ENCODE results near the gene BTF3L4. TPM values are rescaled to one million over a fixed set of nuclear protein-coding genes. Genes with fewer than 3 reads are reported as not detected.

The BTF3L4 gene
- total and polyA plus RNA-seq, 2 experiments from 2014 or later = 112 to 154 TPM

DNA sequence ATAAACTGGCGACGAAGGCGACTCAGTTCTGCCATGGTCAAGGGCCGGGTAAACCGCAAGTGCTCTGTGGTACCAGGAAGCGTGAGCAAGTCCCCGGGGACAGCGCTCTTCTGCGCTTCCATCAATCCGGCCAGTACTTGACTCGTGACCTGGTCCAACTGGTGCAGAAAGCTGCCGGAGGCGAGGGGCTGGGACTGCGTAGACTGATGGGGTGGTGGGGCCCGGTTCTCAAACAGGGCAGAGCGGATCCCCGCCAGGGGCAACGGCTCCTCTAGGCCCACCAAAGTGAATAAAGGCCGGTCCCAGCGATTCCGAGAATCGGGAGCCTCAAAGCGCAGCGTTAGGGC, 23.3 kb upstream of the BTF3L4 start:
- Mint-ChIP-seq H3K36me3 (ENCODE audit: low read depth) (peaks cover 27% of the 10 kb centered on the region), H3K4me1 (peaks cover 18% of the 10 kb centered on the region), H3K9me3 (no peaks in the 10 kb centered on the region), H3K27me3 (ENCODE audit: insufficient read depth, low read depth, poor library complexity) (peaks cover 3% of the 10 kb centered on the region), H3K27ac (peak overlapping the region; percentile 59; the same call in 1 of the 2 replicates), H3K4me3 (peak overlapping the region; percentile 91)
- H3K9me2 ChIP-seq (ENCODE audit: insufficient read depth) = no peaks in the 10 kb centered on the region
- H3K27ac ChIP-seq (ENCODE audit: low read depth) = peak overlapping the region; percentile 57
- H3K4me3 ChIP-seq = peak overlapping the region; percentile 78
- peaks cover 14% of the 10 kb centered on the region for H4K20me1 ChIP-seq (replicated peaks; ENCODE audit: insufficient read depth)
- peaks cover 3% of the 10 kb centered on the region; the same call in 1 of the 2 replicates for H3K36me3 ChIP-seq (ENCODE audit: insufficient read depth)
- peaks cover 15% of the 10 kb centered on the region for H3K4me1 ChIP-seq (ENCODE audit: insufficient read depth)
- peak; percentile 72 for ATAC-seq
- TF ChIP-seq, protein P1, sequence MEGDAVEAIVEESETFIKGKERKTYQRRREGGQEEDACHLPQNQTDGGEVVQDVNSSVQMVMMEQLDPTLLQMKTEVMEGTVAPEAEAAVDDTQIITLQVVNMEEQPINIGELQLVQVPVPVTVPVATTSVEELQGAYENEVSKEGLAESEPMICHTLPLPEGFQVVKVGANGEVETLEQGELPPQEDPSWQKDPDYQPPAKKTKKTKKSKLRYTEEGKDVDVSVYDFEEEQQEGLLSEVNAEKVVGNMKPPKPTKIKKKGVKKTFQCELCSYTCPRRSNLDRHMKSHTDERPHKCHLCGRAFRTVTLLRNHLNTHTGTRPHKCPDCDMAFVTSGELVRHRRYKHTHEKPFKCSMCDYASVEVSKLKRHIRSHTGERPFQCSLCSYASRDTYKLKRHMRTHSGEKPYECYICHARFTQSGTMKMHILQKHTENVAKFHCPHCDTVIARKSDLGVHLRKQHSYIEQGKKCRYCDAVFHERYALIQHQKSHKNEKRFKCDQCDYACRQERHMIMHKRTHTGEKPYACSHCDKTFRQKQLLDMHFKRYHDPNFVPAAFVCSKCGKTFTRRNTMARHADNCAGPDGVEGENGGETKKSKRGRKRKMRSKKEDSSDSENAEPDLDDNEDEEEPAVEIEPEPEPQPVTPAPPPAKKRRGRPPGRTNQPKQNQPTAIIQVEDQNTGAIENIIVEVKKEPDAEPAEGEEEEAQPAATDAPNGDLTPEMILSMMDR (conservative IDR thresholded peaks at IDR 0.05; ENCODE audit: low read depth in 2 of 2) = no peak
- TF ChIP-seq, protein P2, sequence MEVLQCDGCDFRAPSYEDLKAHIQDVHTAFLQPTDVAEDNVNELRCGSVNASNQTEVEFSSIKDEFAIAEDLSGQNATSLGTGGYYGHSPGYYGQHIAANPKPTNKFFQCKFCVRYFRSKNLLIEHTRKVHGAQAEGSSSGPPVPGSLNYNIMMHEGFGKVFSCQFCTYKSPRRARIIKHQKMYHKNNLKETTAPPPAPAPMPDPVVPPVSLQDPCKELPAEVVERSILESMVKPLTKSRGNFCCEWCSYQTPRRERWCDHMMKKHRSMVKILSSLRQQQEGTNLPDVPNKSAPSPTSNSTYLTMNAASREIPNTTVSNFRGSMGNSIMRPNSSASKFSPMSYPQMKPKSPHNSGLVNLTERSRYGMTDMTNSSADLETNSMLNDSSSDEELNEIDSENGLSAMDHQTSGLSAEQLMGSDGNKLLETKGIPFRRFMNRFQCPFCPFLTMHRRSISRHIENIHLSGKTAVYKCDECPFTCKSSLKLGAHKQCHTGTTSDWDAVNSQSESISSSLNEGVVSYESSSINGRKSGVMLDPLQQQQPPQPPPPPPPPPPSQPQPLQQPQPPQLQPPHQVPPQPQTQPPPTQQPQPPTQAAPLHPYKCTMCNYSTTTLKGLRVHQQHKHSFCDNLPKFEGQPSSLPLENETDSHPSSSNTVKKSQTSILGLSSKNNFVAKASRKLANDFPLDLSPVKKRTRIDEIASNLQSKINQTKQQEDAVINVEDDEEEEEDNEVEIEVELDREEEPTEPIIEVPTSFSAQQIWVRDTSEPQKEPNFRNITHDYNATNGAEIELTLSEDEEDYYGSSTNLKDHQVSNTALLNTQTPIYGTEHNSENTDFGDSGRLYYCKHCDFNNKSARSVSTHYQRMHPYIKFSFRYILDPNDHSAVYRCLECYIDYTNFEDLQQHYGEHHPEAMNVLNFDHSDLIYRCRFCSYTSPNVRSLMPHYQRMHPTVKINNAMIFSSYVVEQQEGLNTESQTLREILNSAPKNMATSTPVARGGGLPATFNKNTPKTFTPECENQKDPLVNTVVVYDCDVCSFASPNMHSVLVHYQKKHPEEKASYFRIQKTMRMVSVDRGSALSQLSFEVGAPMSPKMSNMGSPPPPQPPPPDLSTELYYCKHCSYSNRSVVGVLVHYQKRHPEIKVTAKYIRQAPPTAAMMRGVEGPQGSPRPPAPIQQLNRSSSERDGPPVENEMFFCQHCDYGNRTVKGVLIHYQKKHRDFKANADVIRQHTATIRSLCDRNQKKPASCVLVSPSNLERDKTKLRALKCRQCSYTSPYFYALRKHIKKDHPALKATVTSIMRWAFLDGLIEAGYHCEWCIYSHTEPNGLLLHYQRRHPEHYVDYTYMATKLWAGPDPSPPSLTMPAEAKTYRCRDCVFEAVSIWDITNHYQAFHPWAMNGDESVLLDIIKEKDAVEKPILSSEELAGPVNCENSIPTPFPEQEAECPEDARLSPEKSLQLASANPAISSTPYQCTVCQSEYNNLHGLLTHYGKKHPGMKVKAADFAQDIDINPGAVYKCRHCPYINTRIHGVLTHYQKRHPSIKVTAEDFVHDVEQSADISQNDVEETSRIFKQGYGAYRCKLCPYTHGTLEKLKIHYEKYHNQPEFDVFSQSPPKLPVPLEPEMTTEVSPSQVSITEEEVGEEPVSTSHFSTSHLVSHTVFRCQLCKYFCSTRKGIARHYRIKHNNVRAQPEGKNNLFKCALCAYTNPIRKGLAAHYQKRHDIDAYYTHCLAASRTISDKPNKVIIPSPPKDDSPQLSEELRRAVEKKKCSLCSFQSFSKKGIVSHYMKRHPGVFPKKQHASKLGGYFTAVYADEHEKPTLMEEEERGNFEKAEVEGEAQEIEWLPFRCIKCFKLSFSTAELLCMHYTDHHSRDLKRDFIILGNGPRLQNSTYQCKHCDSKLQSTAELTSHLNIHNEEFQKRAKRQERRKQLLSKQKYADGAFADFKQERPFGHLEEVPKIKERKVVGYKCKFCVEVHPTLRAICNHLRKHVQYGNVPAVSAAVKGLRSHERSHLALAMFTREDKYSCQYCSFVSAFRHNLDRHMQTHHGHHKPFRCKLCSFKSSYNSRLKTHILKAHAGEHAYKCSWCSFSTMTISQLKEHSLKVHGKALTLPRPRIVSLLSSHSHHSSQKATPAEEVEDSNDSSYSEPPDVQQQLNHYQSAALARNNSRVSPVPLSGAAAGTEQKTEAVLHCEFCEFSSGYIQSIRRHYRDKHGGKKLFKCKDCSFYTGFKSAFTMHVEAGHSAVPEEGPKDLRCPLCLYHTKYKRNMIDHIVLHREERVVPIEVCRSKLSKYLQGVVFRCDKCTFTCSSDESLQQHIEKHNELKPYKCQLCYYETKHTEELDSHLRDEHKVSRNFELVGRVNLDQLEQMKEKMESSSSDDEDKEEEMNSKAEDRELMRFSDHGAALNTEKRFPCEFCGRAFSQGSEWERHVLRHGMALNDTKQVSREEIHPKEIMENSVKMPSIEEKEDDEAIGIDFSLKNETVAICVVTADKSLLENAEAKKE (CRISPR knock-in tag; IDR thresholded peaks at IDR 0.05) = no peak
- TF ChIP-seq, protein P3, sequence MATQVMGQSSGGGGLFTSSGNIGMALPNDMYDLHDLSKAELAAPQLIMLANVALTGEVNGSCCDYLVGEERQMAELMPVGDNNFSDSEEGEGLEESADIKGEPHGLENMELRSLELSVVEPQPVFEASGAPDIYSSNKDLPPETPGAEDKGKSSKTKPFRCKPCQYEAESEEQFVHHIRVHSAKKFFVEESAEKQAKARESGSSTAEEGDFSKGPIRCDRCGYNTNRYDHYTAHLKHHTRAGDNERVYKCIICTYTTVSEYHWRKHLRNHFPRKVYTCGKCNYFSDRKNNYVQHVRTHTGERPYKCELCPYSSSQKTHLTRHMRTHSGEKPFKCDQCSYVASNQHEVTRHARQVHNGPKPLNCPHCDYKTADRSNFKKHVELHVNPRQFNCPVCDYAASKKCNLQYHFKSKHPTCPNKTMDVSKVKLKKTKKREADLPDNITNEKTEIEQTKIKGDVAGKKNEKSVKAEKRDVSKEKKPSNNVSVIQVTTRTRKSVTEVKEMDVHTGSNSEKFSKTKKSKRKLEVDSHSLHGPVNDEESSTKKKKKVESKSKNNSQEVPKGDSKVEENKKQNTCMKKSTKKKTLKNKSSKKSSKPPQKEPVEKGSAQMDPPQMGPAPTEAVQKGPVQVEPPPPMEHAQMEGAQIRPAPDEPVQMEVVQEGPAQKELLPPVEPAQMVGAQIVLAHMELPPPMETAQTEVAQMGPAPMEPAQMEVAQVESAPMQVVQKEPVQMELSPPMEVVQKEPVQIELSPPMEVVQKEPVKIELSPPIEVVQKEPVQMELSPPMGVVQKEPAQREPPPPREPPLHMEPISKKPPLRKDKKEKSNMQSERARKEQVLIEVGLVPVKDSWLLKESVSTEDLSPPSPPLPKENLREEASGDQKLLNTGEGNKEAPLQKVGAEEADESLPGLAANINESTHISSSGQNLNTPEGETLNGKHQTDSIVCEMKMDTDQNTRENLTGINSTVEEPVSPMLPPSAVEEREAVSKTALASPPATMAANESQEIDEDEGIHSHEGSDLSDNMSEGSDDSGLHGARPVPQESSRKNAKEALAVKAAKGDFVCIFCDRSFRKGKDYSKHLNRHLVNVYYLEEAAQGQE (IDR thresholded peaks at IDR 0.05; ENCODE audit: unreplicated experiment) = no peak
- TF ChIP-seq ZNF114 (CRISPR knock-in tag; IDR thresholded peaks at IDR 0.05) (no peak), NANOG (IDR thresholded peaks at IDR 0.05; ENCODE audit: borderline replicate concordance) (no peak), POLR2AphosphoS5 (IDR thresholded peaks at IDR 0.05; ENCODE audit: low read depth) (no peak), EZH2 (IDR thresholded peaks at IDR 0.05; ENCODE audit: low read depth, unreplicated experiment) (no peak), CREB1 (CRISPR knock-in tag; IDR thresholded peaks at IDR 0.05; ENCODE audit: low read depth) (no peak), EZH2phosphoT487 (IDR thresholded peaks at IDR 0.05; ENCODE audit: unreplicated experiment) (no peak), ZNF331 (CRISPR knock-in tag; IDR thresholded peaks at IDR 0.05; ENCODE audit: low read depth) (no peak), JUNB (IDR thresholded peaks at IDR 0.05; ENCODE audit: unreplicated experiment) (no peak), STAT1 (IDR thresholded peaks at IDR 0.05; ENCODE audit: unreplicated experiment) (no peak)
- TF ChIP-seq, protein P4, sequence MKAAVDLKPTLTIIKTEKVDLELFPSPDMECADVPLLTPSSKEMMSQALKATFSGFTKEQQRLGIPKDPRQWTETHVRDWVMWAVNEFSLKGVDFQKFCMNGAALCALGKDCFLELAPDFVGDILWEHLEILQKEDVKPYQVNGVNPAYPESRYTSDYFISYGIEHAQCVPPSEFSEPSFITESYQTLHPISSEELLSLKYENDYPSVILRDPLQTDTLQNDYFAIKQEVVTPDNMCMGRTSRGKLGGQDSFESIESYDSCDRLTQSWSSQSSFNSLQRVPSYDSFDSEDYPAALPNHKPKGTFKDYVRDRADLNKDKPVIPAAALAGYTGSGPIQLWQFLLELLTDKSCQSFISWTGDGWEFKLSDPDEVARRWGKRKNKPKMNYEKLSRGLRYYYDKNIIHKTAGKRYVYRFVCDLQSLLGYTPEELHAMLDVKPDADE (IDR thresholded peaks at IDR 0.05) = no peak
- peak overlapping the region; percentile 93 for H3K4me2 ChIP-seq
- peaks cover 9% of the 10 kb centered on the region for H3F3A ChIP-seq (replicated peaks; ENCODE audit: low read depth)
- peaks cover 30% of the 10 kb centered on the region for H3K79me2 ChIP-seq (replicated peaks; ENCODE audit: insufficient read depth)
- peak; percentile 64 for DNase-seq (ENCODE audit: low spot score)
- H2AFZ ChIP-seq = peak overlapping the region; percentile 50
- H3K27me3 ChIP-seq (ENCODE audit: insufficient read depth) = no peaks in the 10 kb centered on the region
